ENCODE data around the gene LRRC58.

LRRC58 gene

GRCh38 chr3:120276767-120277166 lies 72.4 kb downstream of the LRRC58 start:
- TF ChIP-seq FOXP2 (optimal IDR thresholded peaks at IDR 0.05; ENCODE audit: borderline replicate concordance, extremely low read depth, extremely low read length, insufficient read depth): no peak
- TF ChIP-seq REST (IDR thresholded peaks at IDR 0.05; ENCODE audit: insufficient read depth in 1 of 2, low read depth in 2 of 2, low read length in 2 of 2): no peak
- no peak for TF ChIP-seq SIN3A (IDR thresholded peaks at IDR 0.05; ENCODE audit: borderline replicate concordance, insufficient read depth, low read length)
- no peak for TF ChIP-seq TAF1 (IDR thresholded peaks at IDR 0.05; ENCODE audit: borderline replicate concordance, insufficient read depth, low read length)
- no peak for TF ChIP-seq POLR2AphosphoS5 (IDR thresholded peaks at IDR 0.05; ENCODE audit: low read depth, low read length)

- no peak for TF ChIP-seq POLR2AphosphoS5 (IDR thresholded peaks at IDR 0.05; ENCODE audit: low read depth, low read length)
- TF ChIP-seq REST (IDR thresholded peaks at IDR 0.05; ENCODE audit: insufficient read depth in 1 of 2, low read depth in 2 of 2, low read length in 2 of 2): no peak
- no peak for TF ChIP-seq SIN3A (IDR thresholded peaks at IDR 0.05; ENCODE audit: borderline replicate concordance, insufficient read depth, low read length)
- no peak for TF ChIP-seq FOXP2 (optimal IDR thresholded peaks at IDR 0.05; ENCODE audit: borderline replicate concordance, extremely low read depth, extremely low read length, insufficient read depth)
Measured at GRCh38 chr3:120275618-120276017, 73.5 kb downstream of the LRRC58 start.

- TF ChIP-seq SIN3A (IDR thresholded peaks at IDR 0.05; ENCODE audit: borderline replicate concordance, insufficient read depth, low read length) (no peak), REST (IDR thresholded peaks at IDR 0.05; ENCODE audit: insufficient read depth in 1 of 2, low read depth in 2 of 2, low read length in 2 of 2) (no peak), TAF1 (IDR thresholded peaks at IDR 0.05; ENCODE audit: borderline replicate concordance, insufficient read depth, low read length) (no peak), POLR2AphosphoS5 (IDR thresholded peaks at IDR 0.05; ENCODE audit: low read depth, low read length) (no peak), FOXP2 (optimal IDR thresholded peaks at IDR 0.05; ENCODE audit: borderline replicate concordance, extremely low read depth, extremely low read length, insufficient read depth) (no peak)
Measured at GRCh38 chr3:120274739-120275167, 74.4 kb downstream of the LRRC58 start.
